Bone marrow (tissue), 2 donors: ENCODE results near the gene SLC9A9.

ENCODE experiments used
- DNase-seq, 2 donors: peaks; one replicate each; lab custom pipeline; 2025; lab: John Stamatoyannopoulos, UW

The SLC9A9 gene

DNA sequence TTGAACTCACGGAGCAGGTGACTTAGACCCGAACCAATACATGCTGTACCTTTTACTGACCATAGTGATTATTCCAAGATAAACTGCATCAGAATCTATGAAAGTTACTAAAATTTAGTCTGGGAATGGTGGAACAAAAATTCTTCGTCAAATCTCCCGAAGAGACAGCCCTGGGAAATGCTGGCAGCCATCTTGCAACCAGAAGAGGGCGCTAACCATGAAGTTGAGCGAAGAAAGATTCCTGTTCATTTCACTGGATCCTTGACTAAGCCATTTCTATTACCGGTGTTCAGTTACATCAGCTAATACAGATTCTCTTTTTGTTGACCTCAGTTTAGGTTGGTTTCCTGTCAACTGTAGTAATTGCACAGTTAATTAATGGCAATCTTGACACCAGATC lies 199.6 kb downstream of the SLC9A9 start:
- DNase-seq: no peak

GRCh38 chr3:143648218-143648617 lies 200.1 kb downstream of the SLC9A9 start:
- no peak for DNase-seq

DNA sequence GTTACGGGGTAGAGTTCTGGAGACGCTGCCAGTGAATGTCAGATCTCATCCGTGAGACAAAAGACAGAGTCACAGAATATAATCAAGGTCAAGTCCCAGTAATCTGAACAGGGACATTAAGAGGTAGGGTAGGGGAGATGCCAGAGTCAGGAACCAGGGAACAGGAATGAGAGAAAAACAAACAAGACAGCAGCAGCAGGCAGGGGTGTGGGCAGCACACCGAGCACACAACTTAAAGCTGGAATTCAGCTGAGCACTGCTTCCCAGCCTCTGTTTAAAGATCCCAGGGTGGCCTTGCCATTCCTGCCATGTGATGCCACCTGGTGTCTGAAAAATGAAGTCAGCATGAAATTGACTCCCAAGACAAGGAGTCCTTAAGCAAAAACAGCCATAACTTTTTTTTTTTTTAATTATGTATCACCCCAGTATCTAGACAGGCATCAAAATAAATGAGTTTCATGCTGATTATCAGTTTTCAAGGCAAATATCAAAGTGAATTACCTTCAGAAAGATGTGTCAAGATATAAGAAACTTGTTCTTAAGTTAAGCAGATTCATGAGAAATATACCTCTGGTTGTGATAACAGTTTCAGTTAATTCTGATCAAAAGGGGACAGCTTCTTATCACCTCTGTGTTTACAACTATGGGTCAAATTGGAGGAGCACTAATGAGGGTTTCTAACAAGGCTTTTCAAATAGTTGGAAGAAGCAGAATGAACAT lies 203.7 kb downstream of the SLC9A9 start:
- DNase-seq: no peak

GRCh38 chr3:143643905-143644304 lies 204.4 kb downstream of the SLC9A9 start:
- no peak for DNase-seq

DNA sequence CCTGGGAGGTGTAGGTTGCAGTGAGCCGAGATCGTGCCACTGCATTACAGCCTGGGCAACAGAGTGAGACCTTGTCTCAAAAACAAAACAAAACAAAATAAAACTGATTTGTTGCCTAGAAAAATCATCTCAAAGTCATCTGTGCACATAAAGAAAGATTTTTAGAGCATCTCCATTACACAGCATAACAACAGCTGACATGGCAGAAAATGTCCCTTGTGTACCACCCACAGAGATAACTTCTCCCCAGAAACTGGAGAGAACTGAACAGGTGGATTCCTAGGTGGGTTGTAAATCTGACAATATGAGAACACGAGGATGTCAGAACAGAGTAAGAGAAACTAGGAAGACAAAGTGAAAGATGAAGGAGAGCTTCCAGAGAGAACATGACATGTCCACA lies 207.5 kb downstream of the SLC9A9 start:
- DNase-seq: no peak

GRCh38 chr3:143637133-143637532 lies 211.1 kb downstream of the SLC9A9 start:
- DNase-seq: no peak

DNA sequence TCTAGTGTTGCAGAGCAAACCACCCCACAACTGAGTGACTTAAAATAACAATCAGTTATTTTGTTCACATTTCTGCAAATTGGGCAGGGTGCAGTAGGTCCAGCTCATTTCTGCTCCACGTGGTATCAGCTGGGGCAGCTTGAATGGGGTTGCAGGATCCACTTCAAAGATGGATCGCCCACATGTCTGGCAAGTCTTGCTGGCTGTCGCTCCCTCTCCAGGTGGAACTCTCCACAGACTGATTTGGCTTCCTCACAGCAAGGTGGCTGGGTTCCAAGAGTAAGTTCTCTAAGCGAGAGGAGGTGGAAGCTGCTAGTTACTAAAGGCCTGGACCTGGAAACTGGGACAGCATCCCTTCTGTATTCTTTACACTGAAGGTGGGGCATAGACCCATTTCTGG lies 213.3 kb downstream of the SLC9A9 start:
- no peak for DNase-seq

DNA sequence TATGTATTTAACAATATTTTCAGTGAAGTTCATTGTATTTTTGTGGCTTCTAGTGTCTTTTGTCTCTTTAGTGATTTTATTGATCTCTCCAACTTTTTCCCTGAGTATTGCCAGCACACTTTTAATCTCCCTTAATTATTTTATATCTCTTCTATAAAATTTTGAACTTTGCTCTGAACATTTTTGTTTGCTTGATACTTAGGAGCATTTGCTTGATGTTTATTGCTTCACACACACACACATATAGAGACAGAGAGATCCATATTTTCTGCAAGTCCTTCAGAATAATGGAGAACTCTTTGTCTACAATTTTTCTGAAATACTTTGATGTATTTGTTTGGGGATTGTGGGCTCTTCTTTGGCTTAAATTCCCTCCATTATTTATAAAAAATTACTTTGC lies 213.8 kb downstream of the SLC9A9 start:
- no peak for DNase-seq

- DNase-seq: no peak
Measured at GRCh38 chr3:143633816-143634215, 214.5 kb downstream of the SLC9A9 start.

DNA sequence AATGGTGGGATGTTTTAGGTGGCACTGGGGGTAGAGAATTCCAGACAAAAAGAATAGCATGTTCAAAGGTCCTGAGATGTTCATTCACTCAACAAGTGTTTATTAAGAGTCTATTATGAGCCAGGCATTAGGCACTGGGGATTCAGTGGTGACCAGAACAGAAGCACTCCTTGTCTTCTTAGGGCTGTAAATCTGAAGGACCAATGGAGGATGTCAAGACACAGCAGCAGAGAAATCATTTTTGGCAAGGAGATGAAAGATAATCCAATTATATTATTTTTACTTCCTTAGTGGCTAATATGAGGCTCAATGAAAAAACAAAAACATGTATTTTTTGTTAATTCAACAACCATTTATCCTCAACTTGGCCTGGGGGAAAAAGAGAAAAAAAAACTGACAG lies 218.5 kb downstream of the SLC9A9 start:
- no peak for DNase-seq

GRCh38 chr3:143628971-143629370 lies 219.3 kb downstream of the SLC9A9 start:
- DNase-seq: no peak

DNA sequence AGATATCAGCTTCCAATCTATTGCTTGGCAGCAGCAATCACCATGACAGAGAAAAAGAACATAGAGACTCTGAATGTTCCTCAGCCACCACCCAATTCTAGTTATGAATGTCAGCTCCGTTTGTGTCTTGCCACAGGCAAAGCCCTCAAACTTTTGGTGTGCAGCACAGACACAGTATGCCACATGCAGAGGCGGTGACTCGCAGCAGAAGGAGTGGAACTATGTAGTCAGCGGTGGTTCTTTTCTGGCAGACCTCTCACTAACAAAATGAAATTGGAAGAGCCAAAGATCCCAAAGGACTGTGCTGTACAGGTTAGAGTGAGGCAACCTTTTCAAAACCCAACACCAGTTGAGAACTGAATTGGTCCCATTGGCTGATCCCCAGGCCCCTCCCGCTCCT lies 220.9 kb downstream of the SLC9A9 start:
- no peak for DNase-seq

- no peak for DNase-seq
Measured at GRCh38 chr3:143619231-143619630, 229.0 kb downstream of the SLC9A9 start.

- no peak for DNase-seq
Measured at GRCh38 chr3:143617050-143617449, 231.2 kb downstream of the SLC9A9 start.

- no peak for DNase-seq
Measured at GRCh38 chr3:143613226-143613625, 235.0 kb downstream of the SLC9A9 start.

DNA sequence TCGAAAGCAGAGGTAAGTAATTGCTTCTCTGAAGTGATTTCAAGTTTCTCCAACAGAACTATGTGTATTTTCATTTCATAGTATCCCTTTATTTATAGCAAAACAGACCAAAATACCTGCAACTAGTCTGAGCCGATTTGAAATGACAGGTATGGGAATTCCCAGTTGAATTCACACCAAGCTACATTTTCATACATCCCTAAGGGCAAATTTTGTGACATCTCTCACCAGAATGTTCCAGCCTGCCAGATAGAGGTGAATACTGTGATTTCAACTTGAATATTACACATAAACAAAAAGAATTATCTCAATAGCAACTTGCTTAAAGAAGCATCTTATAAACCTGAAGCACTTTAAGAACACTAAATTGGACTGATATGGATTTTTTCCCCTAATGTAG lies 235.7 kb downstream of the SLC9A9 start:
- no peak for DNase-seq

GRCh38 chr3:143608966-143609365 lies 239.3 kb downstream of the SLC9A9 start:
- DNase-seq: no peak

DNA sequence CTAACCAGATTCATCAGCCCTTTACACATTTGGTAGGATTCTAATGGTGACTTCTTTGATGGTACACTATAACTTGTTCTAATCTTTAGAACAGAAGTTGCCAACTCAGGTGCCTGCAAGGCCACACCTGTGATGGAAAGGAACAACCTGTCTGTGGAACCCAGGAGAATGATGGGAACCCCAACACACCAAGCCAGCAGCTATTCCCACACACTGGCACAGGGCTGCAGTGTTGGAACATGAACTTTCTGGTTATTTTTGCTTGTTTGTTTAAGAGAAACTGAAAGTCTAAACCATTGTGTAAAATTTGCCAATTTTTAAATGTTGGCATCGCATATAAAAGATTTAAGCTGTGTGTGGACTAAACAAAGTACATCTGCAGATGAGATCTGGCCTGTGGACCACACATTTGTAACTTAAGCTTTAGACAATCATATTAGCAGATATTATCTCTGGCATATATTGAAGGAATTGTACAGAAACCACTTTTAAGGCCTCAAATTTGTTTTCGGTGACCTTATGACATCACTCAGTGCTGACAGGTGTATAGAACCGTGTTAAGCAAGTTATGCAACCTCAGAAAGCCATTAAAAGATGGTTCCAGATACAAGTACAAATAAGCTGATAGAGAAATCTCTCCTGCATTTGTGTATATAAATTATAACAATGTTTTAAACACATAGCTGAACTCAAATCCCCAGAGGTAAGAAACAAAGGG lies 242.9 kb downstream of the SLC9A9 start:
- no peak for DNase-seq

DNA sequence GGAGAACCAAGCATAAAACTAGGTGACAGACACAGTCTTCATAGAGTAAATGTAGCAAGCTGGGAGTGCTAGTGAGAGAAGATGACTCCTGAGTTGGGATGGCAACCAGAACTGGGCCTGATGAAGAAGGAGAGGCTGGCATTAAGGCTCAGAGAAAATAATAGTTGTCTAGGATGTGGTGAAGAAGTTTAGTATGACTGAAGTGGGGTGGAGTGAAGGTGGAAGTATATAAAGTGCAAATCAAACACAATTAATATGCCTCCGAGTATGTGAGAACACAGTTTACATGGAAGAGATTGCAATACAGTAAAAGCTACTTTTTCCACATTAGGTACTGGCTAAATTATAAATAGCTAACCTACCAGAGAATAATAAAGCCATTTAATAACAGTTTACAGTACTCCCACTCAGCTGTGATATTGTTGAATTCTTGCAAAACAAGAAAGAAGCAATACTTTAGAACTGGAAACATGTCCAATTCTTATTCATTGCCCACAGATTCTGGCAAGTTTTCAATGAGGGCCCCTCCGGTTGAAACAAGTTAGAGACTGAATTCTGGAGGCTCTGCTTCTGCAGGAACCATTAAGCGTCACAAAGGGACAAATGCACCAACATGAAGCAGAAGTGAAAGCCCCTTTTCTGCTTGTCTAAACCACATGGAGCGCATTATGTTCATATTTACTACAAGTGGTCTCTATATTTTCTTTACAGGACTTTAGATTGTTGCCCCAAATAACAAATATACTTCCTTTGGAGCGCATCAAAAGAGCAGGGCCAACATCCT lies 243.7 kb downstream of the SLC9A9 start:
- DNase-seq: no peak

- DNase-seq: no peak
Measured at GRCh38 chr3:143603774-143604173, 244.5 kb downstream of the SLC9A9 start.

- no peak for DNase-seq
Measured at GRCh38 chr3:143601723-143602484, 246.4 kb downstream of the SLC9A9 start.
